ENCODE data around the gene NTM.

NTM gene

GRCh38 chr11:131663405-131664200 is 293.2 kb downstream of the NTM start:
- H3K79me1 ChIP-seq (ENCODE audit: low read depth, low read length) = no peaks in the 10 kb centered on the region
- peak overlapping the region; percentile 73 for H2AK5ac ChIP-seq (ENCODE audit: low read depth, low read length)
- no peak overlapping the region for H2BK15ac ChIP-seq (ENCODE audit: low read length)
- no peak overlapping the region for H3K4me3 ChIP-seq (ENCODE audit: low read length in 2 of 2)
- H2BK12ac ChIP-seq (ENCODE audit: low read length) = no peak overlapping the region
- no peak overlapping the region for H3K23ac ChIP-seq (ENCODE audit: low read depth, low read length, poor library complexity)
- no peak overlapping the region for H2BK120ac ChIP-seq (ENCODE audit: low read depth, low read length)
- no peak overlapping the region for H4K8ac ChIP-seq (ENCODE audit: low read depth, low read length)
- WGBS, 2 donors (ENCODE audit: extremely low coverage in 2 of 2, insufficient read length in 2 of 2, insufficient replicate concordance in 1 of 2) = no CpG with 5 or more reads among the region's 10 CpGs
- no peak overlapping the region for H3K27ac ChIP-seq (replicated peaks; ENCODE audit: low read length)
- no peaks in the 10 kb centered on the region for H3K36me3 ChIP-seq (replicated peaks in 1 of 2; ENCODE audit: control insufficient read depth in 2 of 2, insufficient read depth in 2 of 2, low read length in 2 of 2)
- H3K14ac ChIP-seq (ENCODE audit: low read length) = no peak overlapping the region
- H3K4me1 ChIP-seq (ENCODE audit: control insufficient read depth in 2 of 2, insufficient read depth in 1 of 2, low read depth in 1 of 2, low read length in 2 of 2) = peaks cover 0 to 17% of the 10 kb centered on the region in 2 donors
- H2AFZ ChIP-seq (ENCODE audit: low read length) = no peak overlapping the region
- H3K4me2 ChIP-seq (ENCODE audit: insufficient read depth, low read length, poor library complexity, severe bottlenecking) = no peak overlapping the region
- H3K9ac ChIP-seq (ENCODE audit: low read depth, low read length, poor library complexity) = no peak overlapping the region
- no peak overlapping the region for H3K4ac ChIP-seq (ENCODE audit: low read length)
- H4K91ac ChIP-seq (ENCODE audit: low read depth, low read length, poor library complexity) = no peak overlapping the region
- DNase-seq (ENCODE audit: low spot score) = no peak
- H3K9me3 ChIP-seq (replicated peaks in 1 of 2; ENCODE audit: control insufficient read depth in 2 of 2, insufficient read depth in 1 of 2, low read depth in 1 of 2, low read length in 2 of 2) = no peaks in the 10 kb centered on the region
- peak overlapping the region; percentile 84 for H3K18ac ChIP-seq (ENCODE audit: low read length)
- H3K27me3 ChIP-seq (ENCODE audit: control insufficient read depth in 3 of 3, insufficient read depth in 3 of 3, low read depth in 1 of 3, low read length in 3 of 3) = no peaks in the 10 kb centered on the region
- no peak overlapping the region for H2BK5ac ChIP-seq (ENCODE audit: low read length)

GRCh38 chr11:131664293-131664692 is 293.9 kb downstream of the NTM start:
- Histone ChIP-seq H3K27me3 (ENCODE audit: control insufficient read depth in 3 of 3, insufficient read depth in 3 of 3, low read depth in 1 of 3, low read length in 3 of 3) (no peaks in the 10 kb centered on the region), H3K36me3 (replicated peaks in 1 of 2; ENCODE audit: control insufficient read depth in 2 of 2, insufficient read depth in 2 of 2, low read length in 2 of 2) (no peaks in the 10 kb centered on the region), H3K4me2 (ENCODE audit: insufficient read depth, low read length, poor library complexity, severe bottlenecking) (no peak overlapping the region), H3K18ac (ENCODE audit: low read length) (no peak overlapping the region), H2BK5ac (ENCODE audit: low read length) (no peak overlapping the region), H3K4me1 (ENCODE audit: control insufficient read depth in 2 of 2, insufficient read depth in 1 of 2, low read depth in 1 of 2, low read length in 2 of 2) (peaks cover 0 to 21% of the 10 kb centered on the region in 2 donors), H3K4ac (ENCODE audit: low read length) (no peak overlapping the region), H2BK15ac (ENCODE audit: low read length) (no peak overlapping the region), H2BK120ac (ENCODE audit: low read depth, low read length) (no peak overlapping the region), H2AK5ac (ENCODE audit: low read depth, low read length) (no peak overlapping the region), H4K8ac (ENCODE audit: low read depth, low read length) (no peak overlapping the region), H3K27ac (replicated peaks; ENCODE audit: low read length) (no peak overlapping the region), H3K79me1 (ENCODE audit: low read depth, low read length) (no peaks in the 10 kb centered on the region), H3K14ac (ENCODE audit: low read length) (no peak overlapping the region), H3K4me3 (ENCODE audit: low read length in 2 of 2) (no peak overlapping the region), H3K23ac (ENCODE audit: low read depth, low read length, poor library complexity) (no peak overlapping the region), H4K91ac (ENCODE audit: low read depth, low read length, poor library complexity) (no peak overlapping the region), H3K9me3 (replicated peaks in 1 of 2; ENCODE audit: control insufficient read depth in 2 of 2, insufficient read depth in 1 of 2, low read depth in 1 of 2, low read length in 2 of 2) (no peaks in the 10 kb centered on the region), H3K9ac (ENCODE audit: low read depth, low read length, poor library complexity) (no peak overlapping the region), H2BK12ac (ENCODE audit: low read length) (no peak overlapping the region), H2AFZ (ENCODE audit: low read length) (no peak overlapping the region)
- no peak for DNase-seq (ENCODE audit: low spot score)
- WGBS, 2 donors (ENCODE audit: extremely low coverage in 2 of 2, insufficient read length in 2 of 2, insufficient replicate concordance in 1 of 2) = no CpG with 5 or more reads among the region's 6 CpGs

- H3K4me3 ChIP-seq (ENCODE audit: low read length in 2 of 2) = no peak overlapping the region
- no peak overlapping the region for H4K91ac ChIP-seq (ENCODE audit: low read depth, low read length, poor library complexity)
- H3K4ac ChIP-seq (ENCODE audit: low read length) = no peak overlapping the region
- H2BK120ac ChIP-seq (ENCODE audit: low read depth, low read length) = no peak overlapping the region
- H3K27ac ChIP-seq (replicated peaks; ENCODE audit: low read length) = no peak overlapping the region
- no peaks in the 10 kb centered on the region for H3K79me1 ChIP-seq (ENCODE audit: low read depth, low read length)
- no peak for DNase-seq (ENCODE audit: low spot score)
- no peak overlapping the region for H2BK12ac ChIP-seq (ENCODE audit: low read length)
- no CpG with 5 or more reads among the region's 11 CpGs for WGBS, 2 donors (ENCODE audit: extremely low coverage in 2 of 2, insufficient read length in 2 of 2, insufficient replicate concordance in 1 of 2)
- no peak overlapping the region for H3K4me2 ChIP-seq (ENCODE audit: insufficient read depth, low read length, poor library complexity, severe bottlenecking)
- H2BK5ac ChIP-seq (ENCODE audit: low read length) = no peak overlapping the region
- H3K14ac ChIP-seq (ENCODE audit: low read length) = no peak overlapping the region
- no peak overlapping the region for H3K9ac ChIP-seq (ENCODE audit: low read depth, low read length, poor library complexity)
- no peak overlapping the region for H2AFZ ChIP-seq (ENCODE audit: low read length)
- H3K18ac ChIP-seq (ENCODE audit: low read length) = no peak overlapping the region
- no peak overlapping the region for H4K8ac ChIP-seq (ENCODE audit: low read depth, low read length)
- H3K9me3 ChIP-seq (replicated peaks in 1 of 2; ENCODE audit: control insufficient read depth in 2 of 2, insufficient read depth in 1 of 2, low read depth in 1 of 2, low read length in 2 of 2) = no peaks in the 10 kb centered on the region
- H3K36me3 ChIP-seq (replicated peaks in 1 of 2; ENCODE audit: control insufficient read depth in 2 of 2, insufficient read depth in 2 of 2, low read length in 2 of 2) = no peaks in the 10 kb centered on the region
- H3K23ac ChIP-seq (ENCODE audit: low read depth, low read length, poor library complexity) = no peak overlapping the region
- no peaks in the 10 kb centered on the region for H3K27me3 ChIP-seq (ENCODE audit: control insufficient read depth in 3 of 3, insufficient read depth in 3 of 3, low read depth in 1 of 3, low read length in 3 of 3)
- peaks cover 0 to 24% of the 10 kb centered on the region in 2 donors for H3K4me1 ChIP-seq (ENCODE audit: control insufficient read depth in 2 of 2, insufficient read depth in 1 of 2, low read depth in 1 of 2, low read length in 2 of 2)
- no peak overlapping the region for H2AK5ac ChIP-seq (ENCODE audit: low read depth, low read length)
- H2BK15ac ChIP-seq (ENCODE audit: low read length) = no peak overlapping the region
Observed at GRCh38 chr11:131664816-131665215, 294.4 kb downstream of the NTM start.

DNA sequence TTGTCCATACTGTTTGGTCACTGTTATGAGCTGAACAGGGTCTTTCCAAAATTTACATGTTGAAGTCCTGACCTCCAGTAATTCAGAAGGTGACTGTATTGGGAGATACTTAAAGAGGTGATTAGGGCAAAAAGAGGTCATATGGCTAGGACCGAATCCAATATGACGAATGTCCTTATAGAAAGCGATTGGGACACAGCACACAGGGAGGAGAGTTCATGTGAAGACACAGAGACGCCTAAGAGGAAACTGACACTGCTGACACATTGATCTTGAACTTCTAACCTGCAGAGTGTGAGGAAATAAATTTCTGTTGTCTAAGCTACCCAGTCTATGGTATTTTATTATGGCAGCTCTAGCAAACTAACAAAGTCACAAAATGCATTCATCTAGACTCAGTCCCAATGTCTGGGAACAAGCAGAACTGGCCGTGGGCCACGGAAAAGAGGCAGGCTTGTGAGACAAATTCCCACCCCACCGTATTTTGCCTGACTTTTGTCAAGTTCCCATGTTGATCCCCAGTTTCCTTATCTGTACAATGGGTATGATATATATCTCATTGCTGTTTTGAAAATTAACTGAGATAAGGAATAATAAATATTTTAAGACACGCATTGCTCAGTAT is 295.0 kb downstream of the NTM start:
- H2BK15ac ChIP-seq (ENCODE audit: low read length) = no peak overlapping the region

More for the DNA sequence above, 295.0 kb downstream of the NTM start:
- H2AK5ac ChIP-seq (ENCODE audit: low read depth, low read length) = no peak overlapping the region
- no peak for DNase-seq (ENCODE audit: low spot score)
- peaks cover 0 to 23% of the 10 kb centered on the region in 2 donors for H3K4me1 ChIP-seq (ENCODE audit: control insufficient read depth in 2 of 2, insufficient read depth in 1 of 2, low read depth in 1 of 2, low read length in 2 of 2)
- no peak overlapping the region for H3K9ac ChIP-seq (ENCODE audit: low read depth, low read length, poor library complexity)
- H3K23ac ChIP-seq (ENCODE audit: low read depth, low read length, poor library complexity) = no peak overlapping the region
- no peak overlapping the region for H3K4me3 ChIP-seq (ENCODE audit: low read length in 2 of 2)
- H3K79me1 ChIP-seq (ENCODE audit: low read depth, low read length) = no peaks in the 10 kb centered on the region
- no peak overlapping the region for H2BK12ac ChIP-seq (ENCODE audit: low read length)
- no peak overlapping the region for H3K27ac ChIP-seq (replicated peaks; ENCODE audit: low read length)
- H3K18ac ChIP-seq (ENCODE audit: low read length) = no peak overlapping the region
- no peaks in the 10 kb centered on the region for H3K36me3 ChIP-seq (replicated peaks in 1 of 2; ENCODE audit: control insufficient read depth in 2 of 2, insufficient read depth in 2 of 2, low read length in 2 of 2)
- H2BK120ac ChIP-seq (ENCODE audit: low read depth, low read length) = no peak overlapping the region
- H3K14ac ChIP-seq (ENCODE audit: low read length) = no peak overlapping the region
- H2AFZ ChIP-seq (ENCODE audit: low read length) = no peak overlapping the region
- H4K91ac ChIP-seq (ENCODE audit: low read depth, low read length, poor library complexity) = no peak overlapping the region
- H2BK5ac ChIP-seq (ENCODE audit: low read length) = no peak overlapping the region
- no peak overlapping the region for H4K8ac ChIP-seq (ENCODE audit: low read depth, low read length)
- no peak overlapping the region for H3K4me2 ChIP-seq (ENCODE audit: insufficient read depth, low read length, poor library complexity, severe bottlenecking)
- H3K27me3 ChIP-seq (ENCODE audit: control insufficient read depth in 3 of 3, insufficient read depth in 3 of 3, low read depth in 1 of 3, low read length in 3 of 3) = no peaks in the 10 kb centered on the region
- no CpG with 5 or more reads among the region's 8 CpGs for WGBS, 2 donors (ENCODE audit: extremely low coverage in 2 of 2, insufficient read length in 2 of 2, insufficient replicate concordance in 1 of 2)
- H3K9me3 ChIP-seq (replicated peaks in 1 of 2; ENCODE audit: control insufficient read depth in 2 of 2, insufficient read depth in 1 of 2, low read depth in 1 of 2, low read length in 2 of 2) = no peaks in the 10 kb centered on the region
- no peak overlapping the region for H3K4ac ChIP-seq (ENCODE audit: low read length)

All from neuronal stem cell (in vitro differentiated cells).